Measurements from ENCODE around the gene SLC44A4. TPM values are rescaled to one million over a fixed set of nuclear protein-coding genes. Genes with fewer than 3 reads are reported as not detected.
"Not testable (repeated sequence)": the region's sequence is repeated elsewhere in the genome, so short reads cannot be mapped to it uniquely, and the experiment has no call there.

Gene SLC44A4
- total and polyA plus RNA-seq, 7 donors, result 0.03 to 0.24 (median 0.14) TPM; not detected in 2

DNA sequence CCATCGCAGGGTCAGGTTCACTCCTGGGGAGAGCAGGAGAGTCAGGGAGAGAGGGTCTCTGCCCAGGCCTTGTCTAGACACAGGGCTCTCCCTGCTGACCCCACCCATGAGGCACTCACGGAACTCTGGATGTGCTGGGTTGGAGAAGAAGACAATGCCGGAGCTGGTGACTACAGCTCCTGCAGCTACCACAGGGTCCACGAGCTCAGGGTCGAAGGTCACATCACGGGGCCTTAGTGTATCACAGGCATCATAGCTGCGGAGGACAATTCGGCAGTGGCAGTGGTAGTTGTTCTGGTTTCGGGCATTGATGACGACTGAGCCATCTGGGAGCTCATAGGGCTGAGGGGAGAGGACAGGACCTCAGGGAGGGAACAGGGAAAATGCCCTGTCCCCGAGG lies 18.9 kb downstream of the SLC44A4 start:
- WGBS, 3 donors, result 85 to 91% (median 90%) methylated on average over 11 of the region's 11 CpGs
- H3K36me3 ChIP-seq (ENCODE audit: insufficient read depth in 1 of 2, low read depth in 1 of 2), result peaks cover 5 to 46% of the 10 kb centered on the region in 2 donors
- H3K4me3 ChIP-seq, result no peak overlapping the region
- ATAC-seq (no peak), DNase-seq (no peak)
- TF ChIP-seq, protein P1, sequence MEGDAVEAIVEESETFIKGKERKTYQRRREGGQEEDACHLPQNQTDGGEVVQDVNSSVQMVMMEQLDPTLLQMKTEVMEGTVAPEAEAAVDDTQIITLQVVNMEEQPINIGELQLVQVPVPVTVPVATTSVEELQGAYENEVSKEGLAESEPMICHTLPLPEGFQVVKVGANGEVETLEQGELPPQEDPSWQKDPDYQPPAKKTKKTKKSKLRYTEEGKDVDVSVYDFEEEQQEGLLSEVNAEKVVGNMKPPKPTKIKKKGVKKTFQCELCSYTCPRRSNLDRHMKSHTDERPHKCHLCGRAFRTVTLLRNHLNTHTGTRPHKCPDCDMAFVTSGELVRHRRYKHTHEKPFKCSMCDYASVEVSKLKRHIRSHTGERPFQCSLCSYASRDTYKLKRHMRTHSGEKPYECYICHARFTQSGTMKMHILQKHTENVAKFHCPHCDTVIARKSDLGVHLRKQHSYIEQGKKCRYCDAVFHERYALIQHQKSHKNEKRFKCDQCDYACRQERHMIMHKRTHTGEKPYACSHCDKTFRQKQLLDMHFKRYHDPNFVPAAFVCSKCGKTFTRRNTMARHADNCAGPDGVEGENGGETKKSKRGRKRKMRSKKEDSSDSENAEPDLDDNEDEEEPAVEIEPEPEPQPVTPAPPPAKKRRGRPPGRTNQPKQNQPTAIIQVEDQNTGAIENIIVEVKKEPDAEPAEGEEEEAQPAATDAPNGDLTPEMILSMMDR (IDR thresholded peaks at IDR 0.05), result no peak
- intact Hi-C loops (cut with DNase I), result loop anchor here (10.0 kb wide), 2 partner anchors 85 to 175 kb away; partner anchors contain the start of genes LY6G5C (in 1 of the 2) and VWA7 (in 1 of the 2)
- H3K9me3 ChIP-seq, result no peaks in the 10 kb centered on the region
- no peaks in the 10 kb centered on the region for H3K27me3 ChIP-seq (ENCODE audit: insufficient read depth in 3 of 3, low read length in 2 of 3)
- H3K4me1 ChIP-seq, result peaks cover 9% of the 10 kb centered on the region
- H3K27ac ChIP-seq, result no peak overlapping the region

DNA sequence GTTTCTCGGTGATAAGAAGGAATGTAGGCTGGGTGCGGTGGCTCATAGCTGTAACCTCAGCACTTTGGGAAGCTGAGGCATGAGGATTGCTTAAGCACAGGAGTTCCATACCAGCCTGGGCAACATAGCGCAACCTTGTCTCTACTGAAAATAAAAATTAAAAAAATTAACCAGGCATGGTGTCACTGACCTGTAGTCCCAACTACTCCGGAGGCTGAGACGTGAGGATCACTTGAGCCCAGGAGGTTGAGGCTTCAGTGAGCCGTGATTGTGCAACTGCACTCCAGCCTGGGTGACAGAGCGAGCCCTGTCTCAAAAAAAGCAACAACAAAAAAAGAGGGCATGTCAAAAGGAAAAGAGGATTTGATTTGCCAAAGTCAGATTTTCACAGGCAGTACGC lies 20.1 kb downstream of the SLC44A4 start:
- TF ChIP-seq, protein P1 (IDR thresholded peaks at IDR 0.05), result no peak
- Histone ChIP-seq H3K27me3 (ENCODE audit: insufficient read depth in 3 of 3, low read length in 2 of 3) (no peaks in the 10 kb centered on the region), H3K27ac (no peak overlapping the region), H3K9me3 (no peaks in the 10 kb centered on the region), H3K36me3 (ENCODE audit: insufficient read depth in 1 of 2, low read depth in 1 of 2) (peaks cover 5 to 46% of the 10 kb centered on the region in 2 donors), H3K4me3 (no peak overlapping the region), H3K4me1 (peaks cover 9% of the 10 kb centered on the region)
- no peak for DNase-seq
- ATAC-seq, result no peak
- intact Hi-C loops (cut with DNase I), result no loop called here
- WGBS, 3 donors, result 93 to 95% (median 94%) methylated on average over 8 of the region's 8 CpGs

DNA sequence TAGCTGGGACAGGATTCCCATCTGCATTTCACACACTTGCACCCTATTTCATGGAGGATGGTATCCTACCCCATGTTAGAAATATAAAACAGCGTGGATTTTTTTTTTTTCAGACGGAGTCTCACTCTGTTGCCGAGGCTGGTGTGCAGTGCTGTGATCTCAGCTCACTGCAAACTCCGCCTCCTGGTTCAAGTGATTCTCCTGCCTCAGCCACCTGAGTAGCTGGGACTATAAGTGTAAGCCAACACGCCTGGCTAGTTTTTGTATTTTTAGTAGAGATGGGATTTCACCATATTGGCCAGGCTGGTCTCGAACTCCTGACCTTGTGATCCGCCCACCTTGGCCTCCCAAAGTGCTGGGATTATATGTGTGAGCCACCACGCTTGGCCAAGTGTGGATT lies 21.0 kb downstream of the SLC44A4 start:
- WGBS, 3 donors, result 83 to 88% (median 84%) methylated on average over 8 of the region's 8 CpGs
- peaks cover 5 to 46% of the 10 kb centered on the region in 2 donors for H3K36me3 ChIP-seq (ENCODE audit: insufficient read depth in 1 of 2, low read depth in 1 of 2)
- intact Hi-C loops (cut with DNase I); DNase-seq; ATAC-seq; H3K27ac ChIP-seq; H3K4me3 ChIP-seq; H3K27me3 ChIP-seq (ENCODE audit: insufficient read depth in 3 of 3, low read length in 2 of 3); H3K9me3 ChIP-seq; H3K4me1 ChIP-seq: not testable (repeated sequence)

DNA sequence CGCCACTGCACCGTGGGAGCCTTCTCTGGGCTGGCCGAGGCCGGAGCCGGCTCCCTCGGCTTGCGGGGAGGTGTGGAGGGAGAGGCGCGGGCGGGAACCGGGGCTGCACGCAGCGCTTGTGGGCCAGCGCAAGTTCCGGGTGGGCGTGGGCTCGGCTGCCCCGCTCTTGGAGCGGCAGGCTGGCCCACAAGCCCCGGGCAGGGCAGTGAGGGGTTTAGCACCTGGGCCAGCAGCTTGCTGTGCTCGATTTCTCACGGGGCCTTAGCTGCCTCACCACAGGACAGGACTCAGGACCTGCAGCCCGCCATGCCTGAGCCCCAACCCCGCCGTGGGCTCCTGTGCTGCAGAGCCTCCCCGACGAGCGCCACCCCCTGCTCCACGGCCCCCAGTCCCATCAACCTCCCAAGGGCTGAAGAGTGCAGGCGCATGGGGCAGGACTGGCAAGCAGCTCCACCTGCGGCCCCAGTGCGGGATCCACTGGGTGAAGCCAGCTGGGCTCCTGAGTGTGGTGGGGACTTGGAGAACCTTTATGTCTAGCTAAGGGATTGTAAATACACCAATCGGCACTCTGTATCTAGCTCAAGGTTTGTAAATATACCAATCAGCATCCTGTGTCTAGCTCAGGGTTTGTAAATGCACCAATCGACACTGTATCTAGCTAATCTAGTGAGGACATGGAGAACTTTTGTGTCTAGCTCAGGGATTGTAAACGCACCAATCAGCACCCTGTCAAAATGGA lies 26.6 kb downstream of the SLC44A4 start:
- intact Hi-C loops (cut with DNase I); H3K4me1 ChIP-seq; ATAC-seq; H3K36me3 ChIP-seq (ENCODE audit: insufficient read depth in 1 of 2, low read depth in 1 of 2); H3K27me3 ChIP-seq (ENCODE audit: insufficient read depth in 3 of 3, low read length in 2 of 3); H3K9me3 ChIP-seq; H3K27ac ChIP-seq; DNase-seq; H3K4me3 ChIP-seq: not testable (repeated sequence)
- WGBS, 3 donors, result 86 to 87% (median 86%) methylated on average over 28 to 35 of the region's 35 CpGs

DNA sequence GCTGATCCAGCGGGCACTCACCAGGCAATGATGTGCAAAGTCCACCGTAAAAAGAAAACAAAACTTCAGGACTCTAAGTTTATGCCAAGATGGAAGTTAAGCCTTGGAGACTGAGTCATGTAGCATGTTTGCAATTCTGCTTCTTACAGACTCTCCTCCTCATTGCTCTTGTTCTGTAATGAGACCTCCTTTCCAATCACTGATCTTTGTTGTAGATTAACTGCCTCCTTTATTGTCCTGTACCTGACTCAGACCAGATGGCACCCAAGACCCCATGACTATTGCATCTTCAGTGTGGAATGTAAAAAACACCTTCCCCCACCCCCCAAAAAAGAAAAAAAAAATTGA lies 27.3 kb downstream of the SLC44A4 start:
- no peak overlapping the region for H3K4me3 ChIP-seq
- no peak overlapping the region for H3K27ac ChIP-seq
- H3K27me3 ChIP-seq (ENCODE audit: insufficient read depth in 3 of 3, low read length in 2 of 3), result no peaks in the 10 kb centered on the region
- TF ChIP-seq, protein P1 (IDR thresholded peaks at IDR 0.05), result no peak
- DNase-seq (no peak), ATAC-seq (no peak)
- H3K36me3 ChIP-seq (ENCODE audit: insufficient read depth in 1 of 2, low read depth in 1 of 2), result peaks cover 0 to 2% of the 10 kb centered on the region in 2 donors
- no peaks in the 10 kb centered on the region for H3K9me3 ChIP-seq
- intact Hi-C loops (cut with DNase I), result no loop called here
- WGBS, 3 donors, result 68 to 88% (median 80%) methylated on average over 2 of the region's 2 CpGs
- no peaks in the 10 kb centered on the region for H3K4me1 ChIP-seq

Data from psoas muscle (tissue), 8 donors.